Endothelial cell of umbilical vein (primary cell): ENCODE results near the gene MRPL9. TPM values are rescaled to one million over a fixed set of nuclear protein-coding genes. Genes with fewer than 3 reads are reported as not detected.

Experiments used
- BruUV-seq: library from RNA; stranded (reverse); fragments of 400-500 nt; replicated peaks from 2 replicates; lab custom pipeline; 2021; lab: Mats Ljungman, UMichigan
- CTCF ChIA-PET: fragments of 300-600, 350-600 bp; sonication (Branson Sonifier 250); formaldehyde crosslinking; loops from one replicate; lab custom pipeline; 2021; ENCODE audit warnings: antibody characterized with exemption, inconsistent platforms; lab: Charles Lee
- POLR2A ChIA-PET: fragments of 300-600, 350-600 bp; sonication (Branson Sonifier 250); formaldehyde crosslinking; loops from one replicate; lab custom pipeline; 2021; ENCODE audit warnings: antibody characterized with exemption, inconsistent platforms; lab: Charles Lee
- DNase-seq: peaks from one replicate; pipeline ENCODE4 v3.0.0-alpha.2; 2011; ENCODE audit warnings: low read depth, low spot score
- FAIRE-seq: peaks from 2 replicates; lab custom pipeline; 2011; peaks lifted over from hg19 to GRCh38; lab: Jason Lieb, UNC
- H2AFZ ChIP-seq: 2 replicates; pipeline ENCODE4 v1.6.0; 2012; ENCODE audit warnings: low read depth, low read length, control low read depth, inconsistent platforms
- H3K27ac ChIP-seq: 2 replicates; pipeline ENCODE4 v1.5.1; 2011; ENCODE audit warnings: low read depth, mild to moderate bottlenecking, control low read depth, low read length, moderate library complexity; ENCODE audit not compliant: insufficient read depth
- H3K27me3 ChIP-seq, 2 experiments: 2 replicates each; pipeline versions ENCODE4 v1.6.0 to v1.6.1; 2011; ENCODE audit warnings: low read length in 2 of 2, mixed read lengths in 1 of 2; ENCODE audit not compliant: control insufficient read depth in 2 of 2, insufficient read depth in 2 of 2
- H3K36me3 ChIP-seq, 2 experiments: 2 replicates in 1 of 2; 3 replicates in 1 of 2; pipeline ENCODE4 v1.5.1; 2011; ENCODE audit warnings: low read length in 2 of 2, mild to moderate bottlenecking in 1 of 2, moderate library complexity in 1 of 2; ENCODE audit not compliant: control insufficient read depth in 2 of 2, insufficient read depth in 2 of 2; ENCODE audit errors: extremely low read depth in 1 of 2
- H3K4me1 ChIP-seq: 3 replicates; pipeline ENCODE4 v1.5.1; 2011; ENCODE audit warnings: mild to moderate bottlenecking, low read length; ENCODE audit not compliant: control insufficient read depth, insufficient read depth; ENCODE audit errors: extremely low read depth
- H3K4me2 ChIP-seq: 2 replicates; pipeline ENCODE4 v1.6.1; 2011; ENCODE audit warnings: low read length, control low read depth, mixed read lengths; ENCODE audit not compliant: insufficient read depth
- H3K4me3 ChIP-seq, 3 experiments: fragments of 200-600 bp in 1 of 3; sonication (generic), shearing (Covaris generic) in 1 of 3; replicated peaks in 1 of 3; 2 replicates each; pipeline ENCODE4 v1.5.1; 2011 to 2016; ENCODE audit warnings: control low read depth in 3 of 3, low read length in 3 of 3, mild to moderate bottlenecking in 2 of 3, inconsistent platforms in 1 of 3, low read depth in 1 of 3, moderate library complexity in 1 of 3; ENCODE audit not compliant: insufficient read depth in 1 of 3
- H3K79me2 ChIP-seq: 2 replicates; pipeline ENCODE4 v1.6.0; 2012; ENCODE audit warnings: low read length, inconsistent platforms; ENCODE audit not compliant: control insufficient read depth, insufficient read depth
- H3K9ac ChIP-seq: replicated peaks from 2 replicates; pipeline ENCODE3; 2011; ENCODE audit warnings: low read length, control low read depth; ENCODE audit not compliant: insufficient read depth; ENCODE audit errors: extremely low read depth
- H3K9me1 ChIP-seq: replicated peaks from 3 replicates; pipeline ENCODE4 v1.6.0; 2011; ENCODE audit warnings: mild to moderate bottlenecking, low read length; ENCODE audit not compliant: control insufficient read depth, insufficient read depth; ENCODE audit errors: extremely low read depth
- H3K9me3 ChIP-seq: replicated peaks from 2 replicates; pipeline ENCODE4 v1.5.1; 2012; ENCODE audit warnings: low read length, inconsistent platforms; ENCODE audit not compliant: control insufficient read depth, insufficient read depth
- H4K20me1 ChIP-seq: replicated peaks from 2 replicates; pipeline ENCODE3; 2011; ENCODE audit warnings: mild to moderate bottlenecking, low read length; ENCODE audit not compliant: control insufficient read depth, insufficient read depth; ENCODE audit errors: extremely low read depth
- EZH2 ChIP-seq: IDR thresholded peaks from 2 replicates; pipeline ENCODE4 v1.6.1; 2012; ENCODE audit warnings: borderline replicate concordance, low read depth, mild to moderate bottlenecking, moderate library complexity, low read length, inconsistent platforms; ENCODE audit not compliant: severe bottlenecking
- FOS ChIP-seq: IDR thresholded peaks from 2 replicates; pipeline ENCODE4 v1.6.1; 2011; ENCODE audit warnings: mild to moderate bottlenecking, low read length, moderate library complexity, borderline replicate concordance; ENCODE audit not compliant: insufficient read depth
- GATA2 ChIP-seq: IDR thresholded peaks from 2 replicates; pipeline ENCODE4 v1.7.0; 2011; ENCODE audit warnings: low read depth, mild to moderate bottlenecking, moderate library complexity, mixed read lengths, low read length; ENCODE audit not compliant: insufficient read length, insufficient read depth
- JUN ChIP-seq: IDR thresholded peaks from 2 replicates; pipeline ENCODE4 v1.6.1; 2011; ENCODE audit warnings: borderline replicate concordance, low read depth; ENCODE audit not compliant: insufficient read length, insufficient read depth
- MYC ChIP-seq: IDR thresholded peaks from one replicate; pipeline ENCODE4 v1.6.1; 2011; ENCODE audit warnings: mild to moderate bottlenecking, low read depth, low read length
- POLR2A ChIP-seq: IDR thresholded peaks from 2 replicates; pipeline ENCODE4 v1.6.1; 2012; ENCODE audit warnings: low read depth, mild to moderate bottlenecking, control low read depth, low read length
- POLR2AphosphoS5 ChIP-seq: IDR thresholded peaks from 2 replicates; pipeline ENCODE4 v1.6.1; 2012; ENCODE audit warnings: low read depth, mild to moderate bottlenecking, control low read depth, low read length, moderate library complexity; ENCODE audit not compliant: insufficient read depth
- dilution Hi-C: fragments of 300-500 bp; cut with MboI; formaldehyde crosslinking; loops from one replicate; pipeline ENCODE4 v1.15.0; 2019; ENCODE audit warnings: low sequenced_read_pairs; ENCODE audit not compliant: extremely low pct_ligation_motif_present
- intact Hi-C: fragments of 100-400 bp; cut with micrococcal nuclease; formaldehyde crosslinking; loops from one replicate; pipeline ENCODE4 v1.10.0; 2022
- polyA plus RNA-seq, 4 experiments: library from polyadenylated mRNA; depleted of rRNA in 3 of 4; stranded (reverse) in 3 of 4; unstranded in 1 of 4; fragments of >200 nt; gene quantifications; 2 replicates each; pipeline versions ENCODE4 v1.2.1 to v1.2.3, GENCODE V29; 2011 to 2012; ENCODE audit warnings: missing spikeins in 1 of 4
- total RNA-seq: library from RNA; stranded (reverse); gene quantifications from 2 replicates; pipeline ENCODE4 v1.2.3, GENCODE V29; 2021
- TF ChIP-seq, protein P1 (sequence below): IDR thresholded peaks from 2 replicates; pipeline ENCODE4 v1.6.1; 2011; ENCODE audit not compliant: insufficient read depth, insufficient read length
- TF ChIP-seq, protein P2 (sequence below), 2 donors: IDR thresholded peaks; 1 replicate in 1 of 2; 2 replicates in 1 of 2; pipeline ENCODE4 v1.5.1; 2011; ENCODE audit warnings: low read length in 2 of 2, mild to moderate bottlenecking in 2 of 2, moderate library complexity in 2 of 2, control low read depth in 1 of 2, inconsistent platforms in 1 of 2, low read depth in 1 of 2; ENCODE audit not compliant: insufficient read depth in 1 of 2; ENCODE audit errors: extremely low read depth in 1 of 2

The MRPL9 gene
- total and polyA plus RNA-seq, 2 donors (not counting 3 experiments of a cell fraction or from before 2014, with no cell fraction given), result 79.1 to 112 TPM

DNA sequence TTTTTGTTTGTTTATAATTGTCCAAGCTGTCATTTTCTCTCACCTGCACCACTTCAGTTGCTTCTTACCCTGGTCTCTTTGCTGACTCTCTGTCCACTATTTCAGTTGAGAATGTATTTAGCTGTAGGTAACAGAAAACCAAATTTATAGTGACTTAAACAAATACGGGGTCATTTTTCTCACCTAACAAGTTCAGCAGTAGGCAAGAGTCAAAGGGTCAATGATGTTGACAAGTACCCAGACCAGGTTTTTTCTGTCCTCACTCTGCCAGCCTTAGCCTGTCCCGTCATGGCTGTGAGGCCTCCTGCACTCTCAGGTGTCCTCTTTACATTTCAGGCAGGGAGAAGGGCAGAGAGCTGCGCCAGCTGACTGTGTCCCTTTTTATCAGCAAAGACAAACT lies 30.2 kb downstream of the MRPL9 start:
- H3K4me2 ChIP-seq, result no peak overlapping the region
- no peaks in the 10 kb centered on the region for H3K79me2 ChIP-seq
- no peak overlapping the region for H3K4me3 ChIP-seq
- peaks cover 8 to 10% of the 10 kb centered on the region in 2 experiments for H3K27me3 ChIP-seq
- H3K9me1 ChIP-seq, result no peaks in the 10 kb centered on the region
- no peaks in the 10 kb centered on the region for H4K20me1 ChIP-seq
- DNase-seq (no peak), FAIRE-seq (no peak)
- intact Hi-C loops, result no loop called here
- TF ChIP-seq POLR2A (no peak), JUN (no peak), MYC (no peak)
- TF ChIP-seq, protein P1, sequence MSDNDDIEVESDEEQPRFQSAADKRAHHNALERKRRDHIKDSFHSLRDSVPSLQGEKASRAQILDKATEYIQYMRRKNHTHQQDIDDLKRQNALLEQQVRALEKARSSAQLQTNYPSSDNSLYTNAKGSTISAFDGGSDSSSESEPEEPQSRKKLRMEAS, result no peak
- TF ChIP-seq, protein P2, sequence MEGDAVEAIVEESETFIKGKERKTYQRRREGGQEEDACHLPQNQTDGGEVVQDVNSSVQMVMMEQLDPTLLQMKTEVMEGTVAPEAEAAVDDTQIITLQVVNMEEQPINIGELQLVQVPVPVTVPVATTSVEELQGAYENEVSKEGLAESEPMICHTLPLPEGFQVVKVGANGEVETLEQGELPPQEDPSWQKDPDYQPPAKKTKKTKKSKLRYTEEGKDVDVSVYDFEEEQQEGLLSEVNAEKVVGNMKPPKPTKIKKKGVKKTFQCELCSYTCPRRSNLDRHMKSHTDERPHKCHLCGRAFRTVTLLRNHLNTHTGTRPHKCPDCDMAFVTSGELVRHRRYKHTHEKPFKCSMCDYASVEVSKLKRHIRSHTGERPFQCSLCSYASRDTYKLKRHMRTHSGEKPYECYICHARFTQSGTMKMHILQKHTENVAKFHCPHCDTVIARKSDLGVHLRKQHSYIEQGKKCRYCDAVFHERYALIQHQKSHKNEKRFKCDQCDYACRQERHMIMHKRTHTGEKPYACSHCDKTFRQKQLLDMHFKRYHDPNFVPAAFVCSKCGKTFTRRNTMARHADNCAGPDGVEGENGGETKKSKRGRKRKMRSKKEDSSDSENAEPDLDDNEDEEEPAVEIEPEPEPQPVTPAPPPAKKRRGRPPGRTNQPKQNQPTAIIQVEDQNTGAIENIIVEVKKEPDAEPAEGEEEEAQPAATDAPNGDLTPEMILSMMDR (IDR thresholded peaks at IDR 0.05; ENCODE audit: extremely low read depth in 1 of 2, insufficient read depth in 1 of 2, low read depth in 1 of 2, low read length in 2 of 2), result no peak
- H3K9ac ChIP-seq, result no peak overlapping the region
- no peak overlapping the region for H2AFZ ChIP-seq
- H3K27ac ChIP-seq, result no peak overlapping the region
- H3K36me3 ChIP-seq, result no peaks in the 10 kb centered on the region
- dilution Hi-C loops, result no loop called here
- no peaks in the 10 kb centered on the region for H3K9me3 ChIP-seq
- no peaks in the 10 kb centered on the region for H3K4me1 ChIP-seq
- BruUV-seq, result no TSS peak
- ChIA-PET POLR2A (no interaction called here), CTCF (interaction anchor here (1.3 to 2.7 kb wide), 6 partner anchors 13 to 432 kb away, joined by 5 to 30 read pairs (median 10); partner anchors contain the start of gene RIIAD1)

DNA sequence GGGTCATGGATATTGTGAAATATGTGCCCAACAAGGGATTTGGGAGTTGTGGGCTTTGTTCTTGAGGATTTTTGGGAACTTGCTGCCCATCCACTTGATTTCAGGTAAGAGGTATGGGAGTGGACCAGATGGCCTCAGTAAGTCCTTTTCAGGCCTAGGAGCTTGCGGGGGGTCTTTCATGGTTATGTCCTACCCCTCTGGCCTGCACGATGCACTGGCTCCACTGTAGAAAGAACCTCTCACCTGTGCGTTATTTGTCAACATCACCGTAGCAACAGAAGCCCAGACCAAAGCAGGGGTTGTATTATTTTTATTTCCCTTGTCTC lies 33.4 kb downstream of the MRPL9 start:
- H3K27ac ChIP-seq, result no peak overlapping the region
- H4K20me1 ChIP-seq, result no peaks in the 10 kb centered on the region
- no peaks in the 10 kb centered on the region for H3K79me2 ChIP-seq
- no peak overlapping the region for H3K4me2 ChIP-seq
- FAIRE-seq, result no peak
- POLR2A ChIA-PET, result no interaction called here
- no peak overlapping the region for H3K4me3 ChIP-seq
- H2AFZ ChIP-seq, result no peak overlapping the region
- no peaks in the 10 kb centered on the region for H3K9me3 ChIP-seq
- CTCF ChIA-PET, result interaction anchor here (1.4 kb wide), 1 partner anchor 107 kb away, joined by 3 read pairs; no protein-coding TSS in a partner anchor
- peaks cover 20 to 22% of the 10 kb centered on the region in 2 experiments for H3K27me3 ChIP-seq
- dilution Hi-C loops (no loop called here), intact Hi-C loops (no loop called here)
- no peaks in the 10 kb centered on the region for H3K36me3 ChIP-seq
- no TSS peak for BruUV-seq
- H3K4me1 ChIP-seq, result no peaks in the 10 kb centered on the region
- DNase-seq, result no peak
- TF ChIP-seq, protein P2 (IDR thresholded peaks at IDR 0.05; ENCODE audit: extremely low read depth in 1 of 2, insufficient read depth in 1 of 2, low read depth in 1 of 2, low read length in 2 of 2), result no peak
- no peak for TF ChIP-seq POLR2A
- TF ChIP-seq POLR2AphosphoS5, result no peak
- TF ChIP-seq GATA2, result no peak
- no peak for TF ChIP-seq MYC
- TF ChIP-seq EZH2, result no peak
- no peak for TF ChIP-seq JUN
- TF ChIP-seq, protein P1, result no peak
- no peak for TF ChIP-seq FOS
- no peaks in the 10 kb centered on the region for H3K9me1 ChIP-seq
- H3K9ac ChIP-seq, result no peak overlapping the region
